Cardiac muscle cell (in vitro differentiated cells and primary cell): ENCODE data around the gene SMG7. TPM values are rescaled to one million over a fixed set of nuclear protein-coding genes. Genes with fewer than 3 reads are reported as not detected.

ENCODE experiments used
- DNase-seq, 2 donors: peaks; one replicate each; pipeline versions ENCODE4 v3.0.0 to v3.0.0-alpha.2; 2010 to 2017; ENCODE audit warnings: low read depth in 1 of 2, low spot score in 1 of 2
- H3K27ac ChIP-seq: fragments of 200-600 bp; sonication (generic); 2 replicates; pipeline ENCODE4 v1.5.1; 2016
- H3K27me3 ChIP-seq: fragments of 200-600 bp; sonication (generic); 2 replicates; pipeline ENCODE4 v1.6.0; 2016; ENCODE audit warnings: control low read depth
- H3K36me3 ChIP-seq: fragments of 200-600 bp; sonication (generic); 2 replicates; pipeline ENCODE4 v1.5.1; 2016; ENCODE audit warnings: control low read depth
- H3K4me1 ChIP-seq: fragments of 200-600 bp; sonication (generic); 2 replicates; pipeline ENCODE4 v1.8.1; 2017; ENCODE audit warnings: low read depth, mild to moderate bottlenecking, mixed run types
- H3K4me3 ChIP-seq: fragments of 200-600 bp; sonication (generic); 2 replicates; pipeline ENCODE4 v1.5.1; 2016; ENCODE audit warnings: mild to moderate bottlenecking
- H3K9me3 ChIP-seq: fragments of 200-600 bp; sonication (generic); 2 replicates; pipeline ENCODE4 v1.5.1; 2017; ENCODE audit warnings: low read depth, mild to moderate bottlenecking, control low read depth
- CTCF ChIP-seq: IDR thresholded peaks from 2 replicates; pipeline ENCODE4 v1.5.1; 2012; ENCODE audit warnings: low read depth, mild to moderate bottlenecking, low read length
- polyA plus RNA-seq: library from polyadenylated mRNA; unstranded; fragments of >200 nt; fragmentation: Nextera tagmentation; extraction: Ambion mirVana; gene quantifications from 2 replicates; pipeline ENCODE4 v1.2.1, GENCODE V29; 2016
- total RNA-seq: library from RNA; depleted of rRNA; stranded (reverse); fragments of >200 nt; gene quantifications from 2 replicates; pipeline ENCODE4 v1.2.3, GENCODE V29; 2016

Gene SMG7
- total and polyA plus RNA-seq, 2 experiments from 2014 or later, result 30.9 to 38.8 TPM

GRCh38 chr1:183589874-183590243 lies 117.6 kb downstream of the SMG7 start:
- no peak overlapping the region for H3K4me3 ChIP-seq
- H3K27me3 ChIP-seq, result no peaks in the 10 kb centered on the region
- no peak overlapping the region for H3K27ac ChIP-seq
- H3K9me3 ChIP-seq, result no peaks in the 10 kb centered on the region
- DNase-seq, result no peak
- H3K36me3 ChIP-seq, result no peaks in the 10 kb centered on the region
- no peak for TF ChIP-seq CTCF
- H3K4me1 ChIP-seq, result no peaks in the 10 kb centered on the region

- no peaks in the 10 kb centered on the region for H3K36me3 ChIP-seq
- H3K27me3 ChIP-seq, result no peaks in the 10 kb centered on the region
- no peak for DNase-seq
- no peaks in the 10 kb centered on the region for H3K4me1 ChIP-seq
- H3K9me3 ChIP-seq, result no peaks in the 10 kb centered on the region
- H3K27ac ChIP-seq, result no peak within 1 kb of the TSS
- no peak for TF ChIP-seq CTCF
- H3K4me3 ChIP-seq, result no peak within 1 kb of the TSS
These were observed 118.2 kb downstream of the SMG7 start, which contains the start of gene NCF2 for GRCh38 chr1:183590244-183591191. NCF2 (minus strand) TSS chr1:183590459; CDS start chr1:183590329, 130 bp downstream.

- no peaks in the 10 kb centered on the region for H3K36me3 ChIP-seq
- peaks cover 8% of the 10 kb centered on the region for H3K4me1 ChIP-seq
- H3K9me3 ChIP-seq, result no peaks in the 10 kb centered on the region
- no peak overlapping the region for H3K4me3 ChIP-seq
- TF ChIP-seq CTCF, result no peak
- DNase-seq, result no peak
- no peaks in the 10 kb centered on the region for H3K27me3 ChIP-seq
- no peak overlapping the region for H3K27ac ChIP-seq
These were observed 120.4 kb downstream of the SMG7 start for GRCh38 chr1:183592733-183593132.

- Histone ChIP-seq H3K4me1 (peaks cover 8% of the 10 kb centered on the region), H3K27me3 (no peaks in the 10 kb centered on the region), H3K4me3 (no peak overlapping the region), H3K36me3 (no peaks in the 10 kb centered on the region), H3K27ac (no peak overlapping the region), H3K9me3 (no peaks in the 10 kb centered on the region)
- no peak for TF ChIP-seq CTCF
- no peak for DNase-seq
These were observed 121.1 kb downstream of the SMG7 start for GRCh38 chr1:183593356-183593755.

GRCh38 chr1:183595537-183595936 lies 123.2 kb downstream of the SMG7 start:
- no peak for DNase-seq
- no peak overlapping the region for H3K27ac ChIP-seq
- no peaks in the 10 kb centered on the region for H3K36me3 ChIP-seq
- no peak overlapping the region for H3K4me3 ChIP-seq
- no peaks in the 10 kb centered on the region for H3K9me3 ChIP-seq
- H3K4me1 ChIP-seq, result peaks cover 8% of the 10 kb centered on the region
- no peaks in the 10 kb centered on the region for H3K27me3 ChIP-seq
- TF ChIP-seq CTCF, result no peak
